Measurements from ENCODE around the gene GREB1.

The GREB1 gene

GRCh38 chr2:11616097-11616687, 82.3 kb downstream of the GREB1 start:
- no peak for DNase-seq

GRCh38 chr2:11616851-11617415, 83.1 kb downstream of the GREB1 start:
- DNase-seq: no peak

- no peak for DNase-seq
These were observed 83.7 kb downstream of the GREB1 start for GRCh38 chr2:11617527-11617926.

- DNase-seq: no peak
These were observed 84.3 kb downstream of the GREB1 start for GRCh38 chr2:11617984-11618707.

GRCh38 chr2:11618708-11619062, 84.8 kb downstream of the GREB1 start:
- DNase-seq: no peak

GRCh38 chr2:11621410-11621809, 87.6 kb downstream of the GREB1 start:
- no peak for DNase-seq

- no peak for DNase-seq
These were observed 88.8 kb downstream of the GREB1 start for GRCh38 chr2:11622611-11623010.

- no peak for DNase-seq
These were observed 91.0 kb downstream of the GREB1 start for GRCh38 chr2:11624893-11625292.

- no peak for DNase-seq
These were observed 91.8 kb downstream of the GREB1 start for GRCh38 chr2:11625671-11626070.

GRCh38 chr2:11628675-11629074, 94.8 kb downstream of the GREB1 start:
- DNase-seq: no peak

- no peak for DNase-seq
These were observed 95.4 kb downstream of the GREB1 start for GRCh38 chr2:11629215-11629614.

- no peak for DNase-seq
These were observed 96.0 kb downstream of the GREB1 start for GRCh38 chr2:11629851-11630250.

GRCh38 chr2:11630855-11631254, 97.0 kb downstream of the GREB1 start:
- DNase-seq: no peak

GRCh38 chr2:11631462-11631861, 97.6 kb downstream of the GREB1 start:
- no peak for DNase-seq

- DNase-seq: no peak
These were observed 100.2 kb downstream of the GREB1 start for GRCh38 chr2:11633923-11634478.

GRCh38 chr2:11634584-11634983, 100.7 kb downstream of the GREB1 start:
- DNase-seq: no peak

- no peak for DNase-seq
These were observed 101.3 kb downstream of the GREB1 start for GRCh38 chr2:11635141-11635540.

GRCh38 chr2:11636593-11637295, 102.9 kb downstream of the GREB1 start:
- DNase-seq: no peak

GRCh38 chr2:11637546-11637945, 103.7 kb downstream of the GREB1 start:
- no peak for DNase-seq

GRCh38 chr2:11639503-11639902, 105.7 kb downstream of the GREB1 start:
- no peak for DNase-seq

- no peak for DNase-seq
These were observed 106.3 kb downstream of the GREB1 start for GRCh38 chr2:11640132-11640531.

- DNase-seq: no peak
These were observed 109.1 kb downstream of the GREB1 start for GRCh38 chr2:11642972-11643371.

- DNase-seq: no peak
These were observed 110.4 kb downstream of the GREB1 start for GRCh38 chr2:11644293-11644692.

- DNase-seq: no peak
These were observed 112.7 kb downstream of the GREB1 start for GRCh38 chr2:11646530-11646929.

Measured in stimulated activated CD4-positive, alpha-beta T cell treated with anti-CD3 and anti-CD28 coated beads, Interleukin-4, amount 100 ng/mL, for 1 hour (primary cell).